MCF 10A (cell line): ENCODE measurements around the gene ELMO3. TPM values are rescaled to one million over a fixed set of nuclear protein-coding genes. Genes with fewer than 3 reads are reported as not detected.

ENCODE experiments used
- BruUV-seq: library from RNA; stranded (reverse); fragments of 400-500 nt; replicated peaks from 2 replicates; lab custom pipeline; 2021; lab: Mats Ljungman, UMichigan
- CTCF ChIA-PET: fragments of 300-600 bp; sonication (Branson Sonifier 250); formaldehyde crosslinking; extraction: SDS; loops from one replicate; lab custom pipeline; 2021; ENCODE audit warnings: antibody characterized with exemption, inconsistent platforms; lab: Yijun Ruan, JAX
- POLR2A ChIA-PET: fragments of 300-600, 350-650 bp; sonication (Branson Sonifier 250); formaldehyde crosslinking; extraction: SDS; loops from one replicate; lab custom pipeline; 2020; ENCODE audit warnings: antibody characterized with exemption, inconsistent platforms; lab: Yijun Ruan, JAX
- DNase-seq: peaks from one replicate; pipeline ENCODE4 v3.0.0-alpha.2; 2018; ENCODE audit not compliant: unreplicated experiment
- H3K27ac Mint-ChIP-seq: one replicate; pipeline ENCODE4 v1.8.0; 2022; ENCODE audit warnings: mild to moderate bottlenecking, low read depth, mixed read lengths; ENCODE audit not compliant: unreplicated experiment
- H3K27me3 Mint-ChIP-seq: one replicate; pipeline ENCODE4 v1.8.0; 2022; ENCODE audit warnings: mixed read lengths; ENCODE audit not compliant: insufficient read depth, unreplicated experiment
- H3K36me3 Mint-ChIP-seq: one replicate; pipeline ENCODE4 v1.8.0; 2022; ENCODE audit warnings: mild to moderate bottlenecking, moderate library complexity, mixed read lengths; ENCODE audit not compliant: insufficient read depth, unreplicated experiment
- H3K4me1 Mint-ChIP-seq: one replicate; pipeline ENCODE4 v1.8.0; 2022; ENCODE audit warnings: mixed read lengths; ENCODE audit not compliant: insufficient read depth, unreplicated experiment
- H3K4me3 Mint-ChIP-seq: one replicate; pipeline ENCODE4 v1.8.0; 2022; ENCODE audit warnings: mild to moderate bottlenecking, moderate library complexity, mixed read lengths; ENCODE audit not compliant: unreplicated experiment
- H3K9me3 Mint-ChIP-seq: one replicate; pipeline ENCODE4 v1.8.0; 2022; ENCODE audit warnings: mixed read lengths; ENCODE audit not compliant: unreplicated experiment
- intact Hi-C: fragments of 100-400 bp; cut with micrococcal nuclease; formaldehyde crosslinking; loops from 2 replicates; pipeline ENCODE4 v1.14.1; 2022
- total RNA-seq: library from RNA; stranded (reverse); gene quantifications from 2 replicates; pipeline ENCODE4 v1.2.3, GENCODE V29; 2022
- TF ChIP-seq, protein P1 (sequence below): fragments of 200-600 bp; IDR thresholded peaks from one replicate; pipeline ENCODE4 v1.8.0; 2022; ENCODE audit warnings: antibody characterized with exemption, mild to moderate bottlenecking; ENCODE audit not compliant: unreplicated experiment

Gene ELMO3
- total RNA-seq, 1 experiment from 2014 or later: 12.0 TPM

DNA sequence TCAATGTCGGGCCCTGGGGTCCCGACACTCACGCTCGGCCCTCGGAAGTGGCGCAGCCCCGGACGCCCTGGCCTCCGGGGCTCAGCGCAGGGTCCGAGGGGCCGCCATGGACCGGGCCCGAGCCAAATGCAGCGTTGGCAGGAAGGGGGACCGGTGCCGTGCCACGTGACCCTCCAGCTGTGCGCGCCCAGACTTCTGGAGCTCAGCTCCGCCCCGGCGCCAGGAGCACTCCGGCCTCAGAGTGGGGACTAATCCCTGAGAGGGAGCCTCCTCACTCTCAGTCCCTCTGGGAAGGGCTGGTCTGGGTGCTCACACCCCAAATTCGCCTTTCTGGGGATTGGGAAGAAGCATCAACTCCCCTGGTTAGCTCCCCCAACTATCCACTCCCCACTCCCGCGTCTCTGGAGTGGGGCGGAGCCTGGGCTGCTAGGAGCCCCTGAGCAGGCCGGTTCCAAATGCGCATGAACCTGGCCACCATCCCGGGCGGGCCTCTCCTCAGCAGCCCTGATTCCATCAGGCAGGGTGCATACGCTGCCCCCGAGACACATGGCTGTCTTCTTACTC lies 48.0 kb upstream of the ELMO3 start, which contains the start of gene B3GNT9:
B3GNT9 (minus strand) TSS at position 166 of the 564 bp plus-strand sequence. CDS start 513 bp downstream, outside the sequence.
- no peak within 1 kb of the TSS for H3K27ac Mint-ChIP-seq
- no peaks in the 10 kb centered on the region for H3K9me3 Mint-ChIP-seq
- peaks cover 35% of the 10 kb centered on the region for H3K36me3 Mint-ChIP-seq
- no peak for DNase-seq
- CTCF ChIA-PET: interaction anchor here (0.7 to 0.8 kb wide), 2 partner anchors 168 to 173 kb away, joined by 3 read pairs; no protein-coding TSS in a partner anchor
- POLR2A ChIA-PET: interaction anchor here (0.6 kb wide), 1 partner anchor 41 kb away, joined by 4 read pairs; the partner anchor contains the start of gene PHAF1
- intact Hi-C loops: no loop called here
- TF ChIP-seq, protein P1, sequence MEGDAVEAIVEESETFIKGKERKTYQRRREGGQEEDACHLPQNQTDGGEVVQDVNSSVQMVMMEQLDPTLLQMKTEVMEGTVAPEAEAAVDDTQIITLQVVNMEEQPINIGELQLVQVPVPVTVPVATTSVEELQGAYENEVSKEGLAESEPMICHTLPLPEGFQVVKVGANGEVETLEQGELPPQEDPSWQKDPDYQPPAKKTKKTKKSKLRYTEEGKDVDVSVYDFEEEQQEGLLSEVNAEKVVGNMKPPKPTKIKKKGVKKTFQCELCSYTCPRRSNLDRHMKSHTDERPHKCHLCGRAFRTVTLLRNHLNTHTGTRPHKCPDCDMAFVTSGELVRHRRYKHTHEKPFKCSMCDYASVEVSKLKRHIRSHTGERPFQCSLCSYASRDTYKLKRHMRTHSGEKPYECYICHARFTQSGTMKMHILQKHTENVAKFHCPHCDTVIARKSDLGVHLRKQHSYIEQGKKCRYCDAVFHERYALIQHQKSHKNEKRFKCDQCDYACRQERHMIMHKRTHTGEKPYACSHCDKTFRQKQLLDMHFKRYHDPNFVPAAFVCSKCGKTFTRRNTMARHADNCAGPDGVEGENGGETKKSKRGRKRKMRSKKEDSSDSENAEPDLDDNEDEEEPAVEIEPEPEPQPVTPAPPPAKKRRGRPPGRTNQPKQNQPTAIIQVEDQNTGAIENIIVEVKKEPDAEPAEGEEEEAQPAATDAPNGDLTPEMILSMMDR: no peak
- H3K27me3 Mint-ChIP-seq: no peaks in the 10 kb centered on the region
- BruUV-seq: no TSS peak
- peaks cover 12% of the 10 kb centered on the region for H3K4me1 Mint-ChIP-seq
- peak within 1 kb of the TSS; percentile 46 for H3K4me3 Mint-ChIP-seq

DNA sequence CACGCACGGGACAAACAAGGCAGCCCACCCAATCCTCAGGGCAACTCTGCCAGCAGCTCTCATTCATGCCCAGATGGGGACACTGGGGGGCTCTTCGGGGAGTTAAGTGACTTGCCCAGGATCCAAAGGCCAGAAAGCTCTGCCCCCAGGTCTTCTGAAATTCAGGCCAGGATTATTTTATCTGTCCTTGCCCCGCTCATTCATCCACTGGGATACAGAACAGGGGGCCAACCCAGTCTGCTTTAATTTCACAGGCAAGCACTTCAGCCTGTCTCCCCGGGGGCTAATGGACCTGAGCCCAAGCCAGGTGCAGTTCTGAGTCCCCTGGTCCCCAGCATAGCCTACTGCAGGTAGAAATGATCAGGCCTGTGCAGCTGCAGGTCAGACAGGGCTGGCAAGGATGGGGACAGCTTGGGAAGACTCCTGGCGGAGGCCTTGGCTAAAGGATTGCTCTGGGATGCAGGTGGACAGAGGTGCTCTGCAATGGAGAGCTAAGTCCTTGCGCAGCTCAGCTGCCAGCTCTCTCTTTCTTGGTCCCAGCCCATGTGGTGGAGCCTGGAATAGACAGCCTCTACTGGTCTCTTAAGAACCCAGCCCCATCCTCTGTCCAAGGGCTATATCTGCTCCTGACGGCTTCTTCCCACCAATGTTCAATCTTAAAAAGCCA lies 47.4 kb upstream of the ELMO3 start:
- CTCF ChIA-PET: interaction anchor here (0.7 to 0.9 kb wide), 4 partner anchors 26 to 173 kb away, joined by 3 to 4 read pairs (median 3); no protein-coding TSS in a partner anchor
- DNase-seq: no peak
- no peak overlapping the region for H3K27ac Mint-ChIP-seq

DNA sequence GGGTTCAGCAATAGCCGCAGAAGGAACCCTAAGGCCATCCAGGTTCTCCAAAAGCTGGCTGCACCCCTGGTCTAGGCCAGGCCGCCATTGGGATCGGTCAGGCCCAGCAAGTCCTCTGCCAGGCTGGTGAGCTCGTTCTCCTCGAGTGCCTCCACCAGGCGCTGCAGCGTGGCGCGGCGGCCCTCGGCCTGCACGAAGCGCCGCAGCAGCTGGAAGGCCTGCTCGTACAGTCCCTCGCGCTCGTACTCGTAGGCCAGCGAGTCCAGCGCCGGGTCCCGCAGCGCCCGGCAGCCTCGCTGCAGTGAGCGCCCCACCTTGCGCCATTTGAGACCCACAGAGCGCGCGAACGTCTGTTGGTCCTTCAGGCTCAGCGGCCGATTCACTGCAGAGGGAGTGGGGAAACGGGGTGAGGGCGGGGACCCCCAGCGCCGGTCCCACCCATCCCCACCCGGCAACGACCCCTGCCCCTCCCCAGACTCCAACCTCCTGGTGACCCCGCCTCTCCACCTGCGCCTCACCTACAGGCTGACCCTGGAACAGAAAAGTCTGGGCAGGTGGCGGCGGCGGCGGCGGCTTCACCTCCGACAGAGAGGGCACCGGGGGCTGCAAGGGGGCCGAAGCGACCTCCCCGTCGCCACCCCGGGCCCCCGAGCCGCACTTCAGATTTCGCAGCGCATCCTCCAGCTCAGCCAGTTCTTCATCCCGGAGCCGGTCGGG lies 44.2 kb upstream of the ELMO3 start:
- Mint-ChIP-seq H3K9me3 (no peaks in the 10 kb centered on the region), H3K27ac (no peak overlapping the region), H3K4me3 (no peak overlapping the region), H3K27me3 (no peaks in the 10 kb centered on the region), H3K36me3 (peaks cover 7% of the 10 kb centered on the region), H3K4me1 (peaks cover 14% of the 10 kb centered on the region)
- intact Hi-C loops: loop anchor here (1.0 kb wide), 2 partner anchors 136 to 177 kb away; no protein-coding TSS in a partner anchor
- no peak for DNase-seq
- TF ChIP-seq, protein P1: no peak
- BruUV-seq: no TSS peak
- CTCF ChIA-PET: interaction anchor here (0.5 to 5.1 kb wide), 22 partner anchors 8 to 262 kb away, joined by 3 to 29 read pairs (median 4); partner anchors contain the start of genes CES4A and FHOD1
- POLR2A ChIA-PET: interaction anchor here (0.5 to 0.8 kb wide), 6 partner anchors 52 to 407 kb away, joined by 3 to 4 read pairs (median 4); partner anchors contain the start of gene CTCF

More for the DNA sequence above, 47.4 kb upstream of the ELMO3 start:
- Mint-ChIP-seq H3K27me3 (no peaks in the 10 kb centered on the region), H3K4me3 (peak overlapping the region; percentile 46), H3K36me3 (peaks cover 29% of the 10 kb centered on the region), H3K9me3 (no peaks in the 10 kb centered on the region), H3K4me1 (peaks cover 12% of the 10 kb centered on the region)
- BruUV-seq: no TSS peak
- TF ChIP-seq, protein P1: no peak
- POLR2A ChIA-PET: interaction anchor here (0.6 to 1.1 kb wide), 3 partner anchors 11 to 42 kb away, joined by 3 to 4 read pairs (median 4); partner anchors contain the start of gene PHAF1
- intact Hi-C loops: no loop called here
